ENCODE measurements around the gene BTBD16. TPM values are rescaled to one million over a fixed set of nuclear protein-coding genes. Genes with fewer than 3 reads are reported as not detected.

The BTBD16 gene
- polyA plus RNA-seq, 3 donors: not detected

DNA sequence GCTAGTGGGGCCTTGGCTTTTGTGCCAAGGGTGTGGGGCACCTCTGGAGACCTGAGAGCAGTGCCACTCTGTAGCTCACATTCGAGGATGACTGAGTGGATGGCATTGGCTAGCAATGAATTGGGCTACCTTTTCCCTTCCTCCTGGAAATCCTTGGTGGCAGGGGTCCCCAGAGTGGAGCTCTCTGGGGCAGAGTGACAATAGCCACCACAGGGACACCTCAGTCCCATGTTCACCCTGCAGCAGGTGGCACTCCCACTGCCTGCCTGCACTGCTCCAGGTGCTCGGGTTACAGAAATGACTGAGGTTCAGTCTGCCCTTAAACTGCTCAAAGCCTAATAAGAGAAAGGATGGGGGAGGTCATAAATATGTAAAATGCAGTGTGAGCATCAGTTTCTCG lies 17.8 kb downstream of the BTBD16 start:
- intact Hi-C loops (cut with micrococcal nuclease): no loop called here
- H3K36me3 ChIP-seq (replicated peaks in 1 of 2; ENCODE audit: control insufficient read depth in 1 of 2, insufficient read depth in 2 of 2, low read length in 2 of 2): no peaks in the 10 kb centered on the region
- peaks cover 0 to 3% (median 2%) of the 10 kb centered on the region in 3 donors for H3K27me3 Mint-ChIP-seq (ENCODE audit: low read depth in 3 of 3)
- no peaks in the 10 kb centered on the region for H4K20me1 ChIP-seq (ENCODE audit: insufficient read depth, low read length)
- no peak overlapping the region for H3K27ac Mint-ChIP-seq
- H3K79me2 ChIP-seq (ENCODE audit: insufficient read depth, low read length): no peaks in the 10 kb centered on the region
- no peak for TF ChIP-seq CTCF (IDR thresholded peaks at IDR 0.05)
- no peak overlapping the region for H3K4me2 ChIP-seq (replicated peaks; ENCODE audit: extremely low read depth, low read length, poor library complexity, severe bottlenecking)
- no peaks in the 10 kb centered on the region for H3K27me3 ChIP-seq (ENCODE audit: control insufficient read depth in 2 of 2, insufficient read depth in 2 of 2, low read length in 2 of 2)
- no peaks in the 10 kb centered on the region for H3K9me3 ChIP-seq (replicated peaks in 1 of 2; ENCODE audit: control insufficient read depth in 1 of 2, insufficient read depth in 1 of 2, low read length in 2 of 2)
- no peaks in the 10 kb centered on the region for H3K36me3 Mint-ChIP-seq
- H2AFZ ChIP-seq (ENCODE audit: insufficient read depth, low read depth, low read length, poor library complexity, severe bottlenecking): no peak overlapping the region
- no CpG with 5 or more reads among the region's 3 CpGs for WGBS (ENCODE audit: insufficient coverage)
- no peak for DNase-seq
- H3K4me3 ChIP-seq (replicated peaks in 1 of 3; ENCODE audit: low read depth in 2 of 3, low read length in 3 of 3): no peak overlapping the region
- no peaks in the 10 kb centered on the region for H3K4me1 Mint-ChIP-seq
- no peak overlapping the region for H3K9ac ChIP-seq (ENCODE audit: insufficient read depth, low read length, poor library complexity, severe bottlenecking)
- H3K9me3 Mint-ChIP-seq: no peaks in the 10 kb centered on the region
- H3K4me3 Mint-ChIP-seq: no peak overlapping the region
- no peaks in the 10 kb centered on the region for H3K4me1 ChIP-seq (ENCODE audit: control insufficient read depth in 1 of 2, insufficient read depth in 2 of 2, low read length in 2 of 2)
- H3K27ac ChIP-seq (ENCODE audit: low read depth in 1 of 2, low read length in 2 of 2): no peak overlapping the region

DNA sequence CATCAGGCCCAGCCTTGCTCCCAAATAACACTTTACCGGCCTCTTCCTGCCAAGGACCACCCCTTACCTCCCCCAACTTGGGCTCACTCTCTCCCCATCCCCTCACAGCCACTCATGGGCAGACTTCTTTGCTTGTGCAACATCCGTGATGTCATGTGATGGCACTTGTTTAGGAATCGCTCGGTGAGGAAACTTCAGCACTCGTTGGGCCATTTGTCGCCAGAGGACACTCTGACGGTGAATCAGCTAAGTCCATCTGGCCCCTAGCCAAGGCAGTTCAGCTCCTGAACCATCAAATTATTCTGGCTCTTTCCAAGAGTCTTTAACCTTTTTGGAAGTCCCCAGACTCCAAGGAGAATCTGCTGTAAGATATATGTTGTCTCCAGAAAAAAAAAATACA lies 19.2 kb downstream of the BTBD16 start:
- no peak overlapping the region for H3K27ac ChIP-seq (ENCODE audit: low read depth in 1 of 2, low read length in 2 of 2)
- Mint-ChIP-seq H3K27ac (no peak overlapping the region), H3K27me3 (ENCODE audit: low read depth in 3 of 3) (peaks cover under 1 to 5% (median 5%) of the 10 kb centered on the region in 3 donors), H3K9me3 (no peaks in the 10 kb centered on the region), H3K36me3 (no peaks in the 10 kb centered on the region), H3K4me3 (no peak overlapping the region), H3K4me1 (no peaks in the 10 kb centered on the region)
- no peak overlapping the region for H3K4me3 ChIP-seq (replicated peaks in 1 of 3; ENCODE audit: low read depth in 2 of 3, low read length in 3 of 3)
- no peak overlapping the region for H3K4me2 ChIP-seq (replicated peaks; ENCODE audit: extremely low read depth, low read length, poor library complexity, severe bottlenecking)
- H3K9me3 ChIP-seq (replicated peaks in 1 of 2; ENCODE audit: control insufficient read depth in 1 of 2, insufficient read depth in 1 of 2, low read length in 2 of 2): no peaks in the 10 kb centered on the region
- intact Hi-C loops (cut with micrococcal nuclease): loop anchor here in 1 of 2 donors (10.0 kb wide), 1 partner anchor 274 kb away; the partner anchor contains the start of gene DMBT1
- H3K36me3 ChIP-seq (replicated peaks in 1 of 2; ENCODE audit: control insufficient read depth in 1 of 2, insufficient read depth in 2 of 2, low read length in 2 of 2): no peaks in the 10 kb centered on the region
- H3K9ac ChIP-seq (ENCODE audit: insufficient read depth, low read length, poor library complexity, severe bottlenecking): no peak overlapping the region
- H2AFZ ChIP-seq (ENCODE audit: insufficient read depth, low read depth, low read length, poor library complexity, severe bottlenecking): no peak overlapping the region
- H3K79me2 ChIP-seq (ENCODE audit: insufficient read depth, low read length): no peaks in the 10 kb centered on the region
- H3K27me3 ChIP-seq (ENCODE audit: control insufficient read depth in 2 of 2, insufficient read depth in 2 of 2, low read length in 2 of 2): no peaks in the 10 kb centered on the region
- H3K4me1 ChIP-seq (ENCODE audit: control insufficient read depth in 1 of 2, insufficient read depth in 2 of 2, low read length in 2 of 2): no peaks in the 10 kb centered on the region
- no peak for DNase-seq
- no peak for TF ChIP-seq CTCF (IDR thresholded peaks at IDR 0.05)
- WGBS (ENCODE audit: insufficient coverage): 67% methylated on average over 5 of the region's 7 CpGs
- H4K20me1 ChIP-seq (ENCODE audit: insufficient read depth, low read length): no peaks in the 10 kb centered on the region
